ENCODE data around the gene FGF18. TPM values are rescaled to one million over a fixed set of nuclear protein-coding genes. Genes with fewer than 3 reads are reported as not detected.

FGF18 gene
- total RNA-seq, 3 donors from 2014 or later (not counting 1 experiment from before 2014, with no cell fraction given): 0.16 to 0.25 (median 0.23) TPM

DNA sequence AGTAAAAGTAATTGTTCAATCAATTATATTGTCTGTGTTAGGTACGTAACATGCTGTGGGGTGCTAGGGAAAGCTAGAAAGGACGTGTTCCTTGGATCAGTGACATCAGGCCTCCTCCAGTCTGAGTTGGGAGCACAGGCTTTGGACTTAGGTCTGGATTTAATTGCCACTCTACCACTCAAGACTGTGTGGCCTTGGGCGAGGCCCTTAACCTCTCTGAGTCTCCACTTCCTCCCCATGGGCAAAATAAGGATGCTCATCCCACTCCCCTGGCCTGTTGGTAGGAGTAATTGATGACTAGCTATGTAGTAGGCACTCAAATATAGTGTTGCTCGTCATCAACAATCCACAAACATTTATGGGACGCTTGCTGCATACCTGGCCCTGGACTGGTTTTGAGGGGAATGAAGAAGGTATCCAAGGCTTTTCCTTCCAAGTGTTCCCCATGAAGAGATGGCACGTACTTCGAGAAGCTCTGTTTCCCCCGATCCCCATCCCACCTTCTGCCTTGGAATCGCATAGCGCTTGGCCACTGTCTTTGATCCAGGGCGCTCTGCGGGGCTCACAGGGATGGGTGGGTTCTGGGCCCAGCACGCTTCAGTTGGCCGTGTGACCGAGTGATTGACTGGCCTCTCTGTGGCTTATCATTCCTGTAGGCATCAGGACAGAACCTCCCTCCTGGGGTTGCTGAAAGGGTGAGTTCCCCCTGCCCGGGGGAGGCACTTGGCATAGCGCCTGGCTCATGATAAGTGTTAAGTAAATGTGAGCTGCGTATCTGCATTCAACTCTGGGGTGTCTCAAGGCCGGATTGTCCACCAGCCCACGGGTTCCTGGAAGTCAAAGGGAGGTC is 8.1 kb downstream of the FGF18 start:
- H3K27me3 ChIP-seq (ENCODE audit: control insufficient read depth, insufficient read depth, low read length): no peaks in the 10 kb centered on the region

DNA sequence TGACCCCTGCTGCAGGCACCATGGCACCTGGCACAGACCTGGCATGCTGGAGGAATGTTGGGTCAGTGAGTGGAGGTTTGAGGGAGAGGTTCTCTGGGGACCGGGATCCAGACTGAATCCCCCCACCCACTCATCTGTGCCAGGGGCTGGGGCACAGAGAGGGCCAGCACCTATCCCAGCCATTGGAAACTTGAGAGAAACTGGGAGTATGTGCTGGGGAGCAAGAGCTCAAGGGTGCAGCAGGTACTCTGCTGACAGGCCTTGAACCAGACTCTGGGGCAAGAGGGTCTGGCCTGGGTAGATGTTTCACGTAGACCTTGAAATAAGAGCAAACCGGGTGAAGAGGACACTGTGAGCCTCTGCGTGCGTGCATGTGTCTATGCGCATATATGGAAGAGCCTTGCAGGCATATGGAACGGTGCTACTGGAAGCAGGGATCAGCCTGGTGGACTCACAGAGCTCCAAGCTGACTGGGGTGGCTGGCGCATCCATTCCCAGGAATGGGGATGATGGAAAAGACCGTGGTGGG is 8.8 kb downstream of the FGF18 start:
- Mint-ChIP-seq H3K27ac (no peak overlapping the region), H3K9me3 (no peaks in the 10 kb centered on the region), H3K27me3 (ENCODE audit: low read depth in 2 of 2) (no peaks in the 10 kb centered on the region), H3K4me3 (no peak overlapping the region), H3K4me1 (no peaks in the 10 kb centered on the region), H3K36me3 (no peaks in the 10 kb centered on the region)
- ATAC-seq (no peak), DNase-seq (peak in 1 of 2 donors; percentile 3)
- Histone ChIP-seq H3K4me1 (ENCODE audit: control insufficient read depth, insufficient read depth, low read length) (no peaks in the 10 kb centered on the region), H3K36me3 (ENCODE audit: control insufficient read depth, insufficient read depth, low read length) (no peaks in the 10 kb centered on the region), H3K27me3 (ENCODE audit: control insufficient read depth, insufficient read depth, low read length) (no peaks in the 10 kb centered on the region), H3K9me3 (ENCODE audit: control insufficient read depth, insufficient read depth, low read length) (no peaks in the 10 kb centered on the region), H3K4me3 (ENCODE audit: low read length) (no peak overlapping the region), H3K27ac (ENCODE audit: low read length) (no peak overlapping the region)
- WGBS (ENCODE audit: insufficient coverage): 95% methylated on average over 8 of the region's 9 CpGs
- intact Hi-C loops (cut with micrococcal nuclease): no loop called here
- TF ChIP-seq, protein P1, sequence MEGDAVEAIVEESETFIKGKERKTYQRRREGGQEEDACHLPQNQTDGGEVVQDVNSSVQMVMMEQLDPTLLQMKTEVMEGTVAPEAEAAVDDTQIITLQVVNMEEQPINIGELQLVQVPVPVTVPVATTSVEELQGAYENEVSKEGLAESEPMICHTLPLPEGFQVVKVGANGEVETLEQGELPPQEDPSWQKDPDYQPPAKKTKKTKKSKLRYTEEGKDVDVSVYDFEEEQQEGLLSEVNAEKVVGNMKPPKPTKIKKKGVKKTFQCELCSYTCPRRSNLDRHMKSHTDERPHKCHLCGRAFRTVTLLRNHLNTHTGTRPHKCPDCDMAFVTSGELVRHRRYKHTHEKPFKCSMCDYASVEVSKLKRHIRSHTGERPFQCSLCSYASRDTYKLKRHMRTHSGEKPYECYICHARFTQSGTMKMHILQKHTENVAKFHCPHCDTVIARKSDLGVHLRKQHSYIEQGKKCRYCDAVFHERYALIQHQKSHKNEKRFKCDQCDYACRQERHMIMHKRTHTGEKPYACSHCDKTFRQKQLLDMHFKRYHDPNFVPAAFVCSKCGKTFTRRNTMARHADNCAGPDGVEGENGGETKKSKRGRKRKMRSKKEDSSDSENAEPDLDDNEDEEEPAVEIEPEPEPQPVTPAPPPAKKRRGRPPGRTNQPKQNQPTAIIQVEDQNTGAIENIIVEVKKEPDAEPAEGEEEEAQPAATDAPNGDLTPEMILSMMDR (IDR thresholded peaks at IDR 0.05): no peak

More for the DNA sequence above, 8.1 kb downstream of the FGF18 start:
- Histone ChIP-seq H3K36me3 (ENCODE audit: control insufficient read depth, insufficient read depth, low read length) (no peaks in the 10 kb centered on the region), H3K9me3 (ENCODE audit: control insufficient read depth, insufficient read depth, low read length) (no peaks in the 10 kb centered on the region), H3K27ac (ENCODE audit: low read length) (no peak overlapping the region), H3K4me1 (ENCODE audit: control insufficient read depth, insufficient read depth, low read length) (no peaks in the 10 kb centered on the region), H3K4me3 (ENCODE audit: low read length) (no peak overlapping the region)
- TF ChIP-seq, protein P1 (IDR thresholded peaks at IDR 0.05): no peak
- H3K36me3 Mint-ChIP-seq: no peaks in the 10 kb centered on the region
- H3K4me1 Mint-ChIP-seq: no peaks in the 10 kb centered on the region
- no peaks in the 10 kb centered on the region for H3K9me3 Mint-ChIP-seq
- DNase-seq (peak in 1 of 2 donors; percentile 7), ATAC-seq (no peak)
- WGBS (ENCODE audit: insufficient coverage): 90% methylated on average over 18 of the region's 20 CpGs
- intact Hi-C loops (cut with micrococcal nuclease): no loop called here
- no peak overlapping the region for H3K4me3 Mint-ChIP-seq
- H3K27me3 Mint-ChIP-seq (ENCODE audit: low read depth in 2 of 2): no peaks in the 10 kb centered on the region
- H3K27ac Mint-ChIP-seq: no peak overlapping the region

- Histone ChIP-seq H3K4me3 (ENCODE audit: low read length) (no peak overlapping the region), H3K9me3 (ENCODE audit: control insufficient read depth, insufficient read depth, low read length) (no peaks in the 10 kb centered on the region), H3K4me1 (ENCODE audit: control insufficient read depth, insufficient read depth, low read length) (no peaks in the 10 kb centered on the region), H3K27ac (ENCODE audit: low read length) (no peak overlapping the region), H3K27me3 (ENCODE audit: control insufficient read depth, insufficient read depth, low read length) (no peaks in the 10 kb centered on the region), H3K36me3 (ENCODE audit: control insufficient read depth, insufficient read depth, low read length) (no peaks in the 10 kb centered on the region)
- H3K9me3 Mint-ChIP-seq: no peaks in the 10 kb centered on the region
- no peaks in the 10 kb centered on the region for H3K27me3 Mint-ChIP-seq (ENCODE audit: low read depth in 2 of 2)
- H3K4me1 Mint-ChIP-seq: no peaks in the 10 kb centered on the region
- H3K27ac Mint-ChIP-seq: no peak overlapping the region
- H3K36me3 Mint-ChIP-seq: no peaks in the 10 kb centered on the region
- H3K4me3 Mint-ChIP-seq: no peak overlapping the region
- WGBS (ENCODE audit: insufficient coverage): 85% methylated on average over 13 of the region's 16 CpGs
- DNase-seq (peak in 1 of 2 donors; percentile 0), ATAC-seq (no peak)
- intact Hi-C loops (cut with micrococcal nuclease): no loop called here
- TF ChIP-seq, protein P1 (IDR thresholded peaks at IDR 0.05): no peak
Observed at GRCh38 chr5:171428809-171429542, 9.5 kb downstream of the FGF18 start.

Measured in natural killer cell (primary cell).